ENCODE results near the gene CRYBG2. TPM values are rescaled to one million over a fixed set of nuclear protein-coding genes. Genes with fewer than 3 reads are reported as not detected.

The CRYBG2 gene
- total and polyA plus RNA-seq, 2 of the 13 experiments (the other 11 are each of a cell fraction or from before 2014, with no cell fraction given) = 1.3 to 2.9 TPM

DNA sequence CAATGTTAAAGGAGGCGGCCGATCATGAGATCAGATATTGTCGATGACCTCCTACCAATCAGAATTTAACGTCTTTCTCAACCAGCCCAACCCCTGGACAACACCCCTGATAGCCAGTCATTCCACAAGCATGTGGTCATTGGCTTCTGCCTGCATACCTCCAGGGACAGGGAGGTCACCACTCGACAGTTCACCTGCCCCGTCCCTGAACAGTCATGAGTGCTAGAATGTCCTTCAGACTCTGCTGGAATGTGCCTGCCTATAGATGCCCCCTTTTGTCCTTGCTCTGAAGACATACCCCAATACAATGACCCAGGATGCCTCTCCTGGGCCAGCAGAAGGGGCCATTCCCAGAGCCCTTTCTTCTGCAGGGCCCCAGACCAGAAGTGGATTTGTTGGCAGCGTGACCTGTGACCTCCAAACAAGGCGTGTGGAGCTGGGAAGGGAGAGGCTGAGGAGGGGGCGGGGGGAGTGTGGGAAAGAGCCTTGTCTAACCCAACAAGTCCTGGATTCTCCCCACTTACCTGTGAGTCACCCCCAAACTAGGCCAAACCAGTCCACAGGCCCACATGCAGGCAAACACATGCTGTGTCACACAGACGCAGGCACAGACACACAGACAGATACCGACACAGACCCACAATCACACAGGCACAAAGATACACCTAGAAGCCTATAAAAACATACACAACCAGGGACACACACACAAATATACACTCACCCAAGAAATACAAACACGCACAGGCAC, 2.2 kb downstream of the CRYBG2 start (continued):
- TF ChIP-seq NRL (CRISPR knock-in tag; IDR thresholded peaks at IDR 0.05; ENCODE audit: borderline replicate concordance) = no peak; the same call in 1 of the 2 replicates
- TF ChIP-seq, protein P1, sequence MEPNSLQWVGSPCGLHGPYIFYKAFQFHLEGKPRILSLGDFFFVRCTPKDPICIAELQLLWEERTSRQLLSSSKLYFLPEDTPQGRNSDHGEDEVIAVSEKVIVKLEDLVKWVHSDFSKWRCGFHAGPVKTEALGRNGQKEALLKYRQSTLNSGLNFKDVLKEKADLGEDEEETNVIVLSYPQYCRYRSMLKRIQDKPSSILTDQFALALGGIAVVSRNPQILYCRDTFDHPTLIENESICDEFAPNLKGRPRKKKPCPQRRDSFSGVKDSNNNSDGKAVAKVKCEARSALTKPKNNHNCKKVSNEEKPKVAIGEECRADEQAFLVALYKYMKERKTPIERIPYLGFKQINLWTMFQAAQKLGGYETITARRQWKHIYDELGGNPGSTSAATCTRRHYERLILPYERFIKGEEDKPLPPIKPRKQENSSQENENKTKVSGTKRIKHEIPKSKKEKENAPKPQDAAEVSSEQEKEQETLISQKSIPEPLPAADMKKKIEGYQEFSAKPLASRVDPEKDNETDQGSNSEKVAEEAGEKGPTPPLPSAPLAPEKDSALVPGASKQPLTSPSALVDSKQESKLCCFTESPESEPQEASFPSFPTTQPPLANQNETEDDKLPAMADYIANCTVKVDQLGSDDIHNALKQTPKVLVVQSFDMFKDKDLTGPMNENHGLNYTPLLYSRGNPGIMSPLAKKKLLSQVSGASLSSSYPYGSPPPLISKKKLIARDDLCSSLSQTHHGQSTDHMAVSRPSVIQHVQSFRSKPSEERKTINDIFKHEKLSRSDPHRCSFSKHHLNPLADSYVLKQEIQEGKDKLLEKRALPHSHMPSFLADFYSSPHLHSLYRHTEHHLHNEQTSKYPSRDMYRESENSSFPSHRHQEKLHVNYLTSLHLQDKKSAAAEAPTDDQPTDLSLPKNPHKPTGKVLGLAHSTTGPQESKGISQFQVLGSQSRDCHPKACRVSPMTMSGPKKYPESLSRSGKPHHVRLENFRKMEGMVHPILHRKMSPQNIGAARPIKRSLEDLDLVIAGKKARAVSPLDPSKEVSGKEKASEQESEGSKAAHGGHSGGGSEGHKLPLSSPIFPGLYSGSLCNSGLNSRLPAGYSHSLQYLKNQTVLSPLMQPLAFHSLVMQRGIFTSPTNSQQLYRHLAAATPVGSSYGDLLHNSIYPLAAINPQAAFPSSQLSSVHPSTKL (CRISPR knock-in tag; IDR thresholded peaks at IDR 0.05) = peak; percentile 73; the same call in 1 of the 2 replicates
- TF ChIP-seq ZNF678 (CRISPR knock-in tag; IDR thresholded peaks at IDR 0.05) = no peak
- TF ChIP-seq, protein P2, sequence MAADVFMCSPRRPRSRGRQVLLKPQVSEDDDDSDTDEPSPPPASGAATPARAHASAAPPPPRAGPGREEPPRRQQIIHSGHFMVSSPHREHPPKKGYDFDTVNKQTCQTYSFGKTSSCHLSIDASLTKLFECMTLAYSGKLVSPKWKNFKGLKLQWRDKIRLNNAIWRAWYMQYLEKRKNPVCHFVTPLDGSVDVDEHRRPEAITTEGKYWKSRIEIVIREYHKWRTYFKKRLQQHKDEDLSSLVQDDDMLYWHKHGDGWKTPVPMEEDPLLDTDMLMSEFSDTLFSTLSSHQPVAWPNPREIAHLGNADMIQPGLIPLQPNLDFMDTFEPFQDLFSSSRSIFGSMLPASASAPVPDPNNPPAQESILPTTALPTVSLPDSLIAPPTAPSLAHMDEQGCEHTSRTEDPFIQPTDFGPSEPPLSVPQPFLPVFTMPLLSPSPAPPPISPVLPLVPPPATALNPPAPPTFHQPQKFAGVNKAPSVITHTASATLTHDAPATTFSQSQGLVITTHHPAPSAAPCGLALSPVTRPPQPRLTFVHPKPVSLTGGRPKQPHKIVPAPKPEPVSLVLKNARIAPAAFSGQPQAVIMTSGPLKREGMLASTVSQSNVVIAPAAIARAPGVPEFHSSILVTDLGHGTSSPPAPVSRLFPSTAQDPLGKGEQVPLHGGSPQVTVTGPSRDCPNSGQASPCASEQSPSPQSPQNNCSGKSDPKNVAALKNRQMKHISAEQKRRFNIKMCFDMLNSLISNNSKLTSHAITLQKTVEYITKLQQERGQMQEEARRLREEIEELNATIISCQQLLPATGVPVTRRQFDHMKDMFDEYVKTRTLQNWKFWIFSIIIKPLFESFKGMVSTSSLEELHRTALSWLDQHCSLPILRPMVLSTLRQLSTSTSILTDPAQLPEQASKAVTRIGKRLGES (CRISPR knock-in tag; IDR thresholded peaks at IDR 0.05; ENCODE audit: borderline replicate concordance) = no peak
- no peak for TF ChIP-seq ZNF775 (CRISPR knock-in tag; IDR thresholded peaks at IDR 0.05; ENCODE audit: borderline replicate concordance)
- 0 out of 2 replicates have a peak, but pooled peaks have one; percentile 42 for TF ChIP-seq CREB1 (IDR thresholded peaks at IDR 0.05)
- peak; percentile 69 for TF ChIP-seq CREB1 (CRISPR knock-in tag; IDR thresholded peaks at IDR 0.05)
- TF ChIP-seq LCORL (IDR thresholded peaks at IDR 0.05) = no peak
- TF ChIP-seq LCORL (CRISPR knock-in tag; IDR thresholded peaks at IDR 0.05) = peak; percentile 93
- no peak for TF ChIP-seq ZNF33B (CRISPR knock-in tag; IDR thresholded peaks at IDR 0.05)
- TF ChIP-seq ZFY (CRISPR knock-in tag; IDR thresholded peaks at IDR 0.05) = peak; percentile 31
- TF ChIP-seq, protein P3, sequence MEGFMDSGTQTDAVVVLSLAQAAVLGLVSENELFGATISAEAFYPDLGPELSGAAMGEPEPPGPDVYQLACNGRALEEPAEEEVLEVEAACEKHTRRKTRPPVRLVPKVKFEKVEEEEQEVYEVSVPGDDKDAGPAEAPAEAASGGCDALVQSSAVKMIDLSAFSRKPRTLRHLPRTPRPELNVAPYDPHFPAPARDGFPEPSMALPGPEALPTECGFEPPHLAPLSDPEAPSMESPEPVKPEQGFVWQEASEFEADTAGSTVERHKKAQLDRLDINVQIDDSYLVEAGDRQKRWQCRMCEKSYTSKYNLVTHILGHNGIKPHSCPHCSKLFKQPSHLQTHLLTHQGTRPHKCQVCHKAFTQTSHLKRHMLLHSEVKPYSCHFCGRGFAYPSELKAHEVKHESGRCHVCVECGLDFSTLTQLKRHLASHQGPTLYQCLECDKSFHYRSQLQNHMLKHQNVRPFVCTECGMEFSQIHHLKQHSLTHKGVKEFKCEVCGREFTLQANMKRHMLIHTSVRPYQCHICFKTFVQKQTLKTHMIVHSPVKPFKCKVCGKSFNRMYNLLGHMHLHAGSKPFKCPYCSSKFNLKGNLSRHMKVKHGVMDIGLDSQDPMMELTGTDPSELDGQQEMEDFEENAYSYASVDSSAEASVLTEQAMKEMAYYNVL (CRISPR knock-in tag; IDR thresholded peaks at IDR 0.05; ENCODE audit: borderline replicate concordance) = no peak
- TF ChIP-seq ZNF737 (CRISPR knock-in tag; IDR thresholded peaks at IDR 0.05; ENCODE audit: borderline replicate concordance) = no peak
- TF ChIP-seq ZSCAN31 (CRISPR knock-in tag; IDR thresholded peaks at IDR 0.05; ENCODE audit: low read depth) = no peak
- TF ChIP-seq CREM (IDR thresholded peaks at IDR 0.05) = peak; percentile 53; the same call in 1 of the 2 replicates
- no peak for TF ChIP-seq CREM (CRISPR knock-in tag; IDR thresholded peaks at IDR 0.05)
- no peak for TF ChIP-seq KAT2B (IDR thresholded peaks at IDR 0.05; ENCODE audit: borderline replicate concordance, low read depth, low read length)
- no peak; the same call in 1 of the 2 replicates for TF ChIP-seq ZNF772 (CRISPR knock-in tag; IDR thresholded peaks at IDR 0.05)
- TF ChIP-seq, protein P4, sequence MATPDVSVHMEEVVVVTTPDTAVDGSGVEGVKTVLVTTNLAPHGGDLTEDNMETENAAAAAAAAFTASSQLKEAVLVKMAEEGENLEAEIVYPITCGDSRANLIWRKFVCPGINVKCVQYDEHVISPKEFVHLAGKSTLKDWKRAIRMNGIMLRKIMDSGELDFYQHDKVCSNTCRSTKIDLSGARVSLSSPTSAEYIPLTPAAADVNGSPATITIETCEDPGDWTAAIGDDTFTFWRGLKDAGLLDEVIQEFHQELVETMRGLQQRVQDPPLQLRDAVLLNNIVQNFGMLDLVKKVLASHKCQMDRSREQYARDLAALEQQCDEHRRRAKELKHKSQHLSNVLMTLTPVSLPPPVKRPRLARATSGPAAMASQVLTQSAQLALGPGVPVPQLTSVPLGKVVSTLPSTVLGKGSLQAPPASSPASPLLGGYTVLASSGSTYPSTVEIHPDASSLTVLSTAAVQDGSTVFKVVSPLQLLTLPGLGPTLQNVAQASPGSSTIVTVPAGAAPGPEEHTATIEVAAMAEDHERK (CRISPR knock-in tag; IDR thresholded peaks at IDR 0.05; ENCODE audit: low read depth) = no peak
